MM.1S (cell line): Measurements from ENCODE around the gene XRCC4.

Experiments used
- DNase-seq: peaks from one replicate; pipeline ENCODE4 v3.0.0-alpha.2; 2015
- H2AFZ ChIP-seq: fragments of 300-600 bp; sonication (generic); 2 replicates; pipeline ENCODE4 v1.6.0; 2016; ENCODE audit warnings: antibody characterized with exemption, low read length
- H3F3A ChIP-seq: fragments of 300-600 bp; sonication (generic); 2 replicates; pipeline ENCODE4 v1.6.1; 2016; ENCODE audit warnings: mild to moderate bottlenecking, antibody characterized with exemption, low read length, moderate library complexity, mixed read lengths; ENCODE audit not compliant: insufficient read depth
- H3K27ac ChIP-seq: fragments of 300-600 bp; sonication (generic); 2 replicates; pipeline ENCODE4 v1.5.1; 2016; ENCODE audit warnings: mild to moderate bottlenecking, low read length
- H3K27me3 ChIP-seq: fragments of 300-600 bp; sonication (generic); replicated peaks from 2 replicates; pipeline ENCODE4 v1.6.0; 2016; ENCODE audit warnings: low read length; ENCODE audit not compliant: insufficient read depth
- H3K36me3 ChIP-seq: fragments of 300-600 bp; sonication (generic); replicated peaks from 2 replicates; pipeline ENCODE4 v1.6.1; 2016; ENCODE audit warnings: mild to moderate bottlenecking, low read length, mixed read lengths; ENCODE audit not compliant: insufficient read depth
- H3K4me1 ChIP-seq: fragments of 300-600 bp; sonication (generic); 2 replicates; pipeline ENCODE4 v1.6.1; 2016; ENCODE audit warnings: low read length, mixed read lengths
- H3K4me2 ChIP-seq: fragments of 300-600 bp; sonication (generic); 2 replicates; pipeline ENCODE4 v1.6.0; 2016; ENCODE audit warnings: low read depth, low read length
- H3K4me3 ChIP-seq: fragments of 300-600 bp; sonication (generic); 2 replicates; pipeline ENCODE4 v1.5.1; 2016; ENCODE audit warnings: low read length, mixed read lengths
- H3K79me2 ChIP-seq: fragments of 300-600 bp; sonication (generic); 2 replicates; pipeline ENCODE4 v1.6.1; 2016; ENCODE audit warnings: mixed run types, low read length, mixed read lengths
- H3K9ac ChIP-seq: fragments of 300-600 bp; sonication (generic); 2 replicates; pipeline ENCODE4 v1.6.1; 2016; ENCODE audit warnings: low read length, mixed read lengths
- H3K9me2 ChIP-seq: fragments of 300-600 bp; sonication (generic); replicated peaks from 2 replicates; pipeline ENCODE4 v1.6.1; 2016; ENCODE audit warnings: mild to moderate bottlenecking, low read length, mixed read lengths; ENCODE audit not compliant: insufficient read depth
- H3K9me3 ChIP-seq: fragments of 300-600 bp; sonication (generic); replicated peaks from 2 replicates; pipeline ENCODE4 v1.6.1; 2016; ENCODE audit warnings: mild to moderate bottlenecking, low read length, mixed read lengths; ENCODE audit not compliant: insufficient read depth
- H4K20me1 ChIP-seq: fragments of 300-600 bp; sonication (generic); 2 replicates; pipeline ENCODE4 v1.6.1; 2016; ENCODE audit warnings: mild to moderate bottlenecking, low read length, moderate library complexity, mixed read lengths; ENCODE audit not compliant: insufficient read depth
- EZH2 ChIP-seq: fragments of 300-600 bp; sonication (generic); optimal IDR thresholded peaks from 2 replicates; pipeline ENCODE3; 2017; ENCODE audit warnings: low read depth, mild to moderate bottlenecking, antibody characterized with exemption, low read length, mixed read lengths
- EZH2phosphoT487 ChIP-seq: fragments of 300-600 bp; sonication (generic); IDR thresholded peaks from 2 replicates; pipeline ENCODE4 v1.6.1; 2018; ENCODE audit warnings: antibody characterized with exemption, low read length
- TF ChIP-seq, protein P1 (sequence below): fragments of 300-600 bp; sonication (generic); IDR thresholded peaks from 2 replicates; pipeline ENCODE4 v1.5.1; 2016; ENCODE audit warnings: antibody characterized with exemption, low read length, mixed read lengths

Gene XRCC4

DNA sequence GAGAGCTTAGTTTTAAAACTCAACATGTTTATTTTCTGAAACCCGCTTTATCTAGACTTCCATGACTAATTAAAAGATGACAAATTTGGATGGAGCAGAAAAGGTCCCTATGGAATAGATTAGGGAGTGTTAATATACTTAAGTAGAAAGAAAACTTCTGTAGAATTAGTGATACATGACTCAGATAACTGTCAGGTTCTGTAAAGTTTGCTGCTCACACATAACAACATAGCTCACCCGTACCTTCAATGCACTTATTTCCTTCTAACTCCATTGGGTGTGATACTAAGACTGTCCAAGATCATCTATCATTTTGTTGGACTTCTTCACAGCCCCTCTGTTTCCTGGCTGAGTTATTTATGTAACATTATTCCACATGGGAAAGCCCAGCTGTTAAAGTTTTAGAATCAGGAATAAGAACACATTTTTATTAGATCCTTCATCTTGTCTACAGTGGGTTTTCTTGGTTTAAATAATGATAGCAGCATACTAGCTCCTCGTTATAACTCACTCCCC, 27.9 kb upstream of the XRCC4 start:
- H4K20me1 ChIP-seq = no peaks in the 10 kb centered on the region
- H2AFZ ChIP-seq = no peak overlapping the region
- H3K9me3 ChIP-seq = no peaks in the 10 kb centered on the region
- H3K9ac ChIP-seq = no peak overlapping the region
- no peak overlapping the region for H3K4me3 ChIP-seq
- H3K27ac ChIP-seq = no peak overlapping the region
- no peaks in the 10 kb centered on the region for H3K27me3 ChIP-seq
- 0 out of 2 replicates have a peak, but pooled peaks cover 4% of the 10 kb centered on the region for H3K36me3 ChIP-seq
- no peaks in the 10 kb centered on the region for H3K4me1 ChIP-seq
- DNase-seq = no peak
- no peaks in the 10 kb centered on the region for H3K9me2 ChIP-seq
- no peak overlapping the region for H3K4me2 ChIP-seq
- H3K79me2 ChIP-seq = no peaks in the 10 kb centered on the region
- no peaks in the 10 kb centered on the region for H3F3A ChIP-seq
- TF ChIP-seq, protein P1, sequence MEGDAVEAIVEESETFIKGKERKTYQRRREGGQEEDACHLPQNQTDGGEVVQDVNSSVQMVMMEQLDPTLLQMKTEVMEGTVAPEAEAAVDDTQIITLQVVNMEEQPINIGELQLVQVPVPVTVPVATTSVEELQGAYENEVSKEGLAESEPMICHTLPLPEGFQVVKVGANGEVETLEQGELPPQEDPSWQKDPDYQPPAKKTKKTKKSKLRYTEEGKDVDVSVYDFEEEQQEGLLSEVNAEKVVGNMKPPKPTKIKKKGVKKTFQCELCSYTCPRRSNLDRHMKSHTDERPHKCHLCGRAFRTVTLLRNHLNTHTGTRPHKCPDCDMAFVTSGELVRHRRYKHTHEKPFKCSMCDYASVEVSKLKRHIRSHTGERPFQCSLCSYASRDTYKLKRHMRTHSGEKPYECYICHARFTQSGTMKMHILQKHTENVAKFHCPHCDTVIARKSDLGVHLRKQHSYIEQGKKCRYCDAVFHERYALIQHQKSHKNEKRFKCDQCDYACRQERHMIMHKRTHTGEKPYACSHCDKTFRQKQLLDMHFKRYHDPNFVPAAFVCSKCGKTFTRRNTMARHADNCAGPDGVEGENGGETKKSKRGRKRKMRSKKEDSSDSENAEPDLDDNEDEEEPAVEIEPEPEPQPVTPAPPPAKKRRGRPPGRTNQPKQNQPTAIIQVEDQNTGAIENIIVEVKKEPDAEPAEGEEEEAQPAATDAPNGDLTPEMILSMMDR = no peak
- no peak for TF ChIP-seq EZH2phosphoT487
- TF ChIP-seq EZH2 = no peak

DNA sequence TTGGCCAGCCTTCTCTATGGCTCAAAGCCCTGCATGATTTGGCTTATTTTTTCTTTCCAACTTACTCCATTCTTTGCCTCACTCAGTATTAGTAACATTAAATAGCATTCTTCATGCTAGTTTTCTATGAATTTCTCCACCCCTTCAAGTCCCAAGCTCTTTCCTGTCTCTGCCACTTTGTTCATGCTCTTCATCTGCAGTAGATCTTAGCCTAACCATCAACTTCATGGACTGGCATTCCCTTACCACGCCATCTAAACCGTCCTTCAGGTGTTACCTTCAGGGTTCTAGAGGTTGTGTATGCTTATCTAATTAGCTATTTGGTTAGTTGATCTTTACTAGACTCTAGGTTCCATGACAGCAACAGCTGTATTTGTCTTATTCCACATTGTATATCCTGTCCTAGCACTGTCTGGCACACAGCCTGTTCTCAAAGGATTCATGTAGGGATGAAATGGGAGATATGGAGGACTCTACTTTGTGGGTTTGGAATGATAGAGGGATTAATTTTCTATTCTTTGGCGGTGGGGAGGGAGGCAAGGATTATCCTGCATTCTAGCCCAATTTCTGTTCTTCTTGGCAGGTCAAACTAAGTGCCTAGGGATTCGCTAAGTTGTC, 26.5 kb upstream of the XRCC4 start:
- H3K9ac ChIP-seq = no peak overlapping the region
- H3F3A ChIP-seq = no peaks in the 10 kb centered on the region
- H3K79me2 ChIP-seq = peaks cover 2% of the 10 kb centered on the region; the same call in 1 of the 2 replicates
- no peaks in the 10 kb centered on the region for H3K27me3 ChIP-seq
- H3K9me2 ChIP-seq = no peaks in the 10 kb centered on the region
- no peaks in the 10 kb centered on the region for H4K20me1 ChIP-seq
- no peaks in the 10 kb centered on the region for H3K9me3 ChIP-seq
- H3K36me3 ChIP-seq = 0 out of 2 replicates have a peak, but pooled peaks cover 4% of the 10 kb centered on the region
- no peak overlapping the region for H3K4me3 ChIP-seq
- DNase-seq = no peak
- H2AFZ ChIP-seq = no peak overlapping the region
- TF ChIP-seq EZH2phosphoT487 (no peak), EZH2 (no peak)
- TF ChIP-seq, protein P1 = no peak
- H3K4me1 ChIP-seq = 0 out of 2 replicates have a peak, but pooled peaks cover under 1% of the 10 kb centered on the region
- no peak overlapping the region for H3K27ac ChIP-seq
- H3K4me2 ChIP-seq = no peak overlapping the region

DNA sequence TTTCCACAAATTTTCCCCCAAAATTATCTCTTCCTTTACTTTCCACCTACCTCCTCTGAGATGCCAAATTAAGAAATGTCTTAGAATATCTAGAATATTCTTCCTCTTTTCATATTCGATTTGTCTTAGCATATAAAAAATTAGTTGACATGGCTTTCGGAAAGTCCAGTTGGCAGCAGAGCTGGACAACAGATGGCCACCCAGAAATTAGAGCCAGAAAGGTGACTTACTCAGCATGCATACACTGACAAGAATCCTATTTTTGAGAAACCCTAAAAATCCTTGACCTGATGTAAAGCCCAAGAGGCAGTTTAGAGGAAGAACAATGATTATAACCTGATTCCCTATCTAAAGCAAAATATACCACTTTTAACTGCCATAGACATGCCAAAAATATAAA, 22.2 kb upstream of the XRCC4 start:
- Histone ChIP-seq H3K36me3 (peaks cover 12% of the 10 kb centered on the region; the same call in 1 of the 2 replicates), H2AFZ (no peak overlapping the region), H3K27ac (no peak overlapping the region), H3K9me2 (no peaks in the 10 kb centered on the region), H3F3A (no peaks in the 10 kb centered on the region), H3K4me3 (no peak overlapping the region), H4K20me1 (no peaks in the 10 kb centered on the region), H3K27me3 (no peaks in the 10 kb centered on the region), H3K4me2 (no peak overlapping the region), H3K9ac (no peak overlapping the region), H3K79me2 (peaks cover 30% of the 10 kb centered on the region), H3K4me1 (peaks cover 32% of the 10 kb centered on the region), H3K9me3 (no peaks in the 10 kb centered on the region)
- DNase-seq = no peak
- TF ChIP-seq, protein P1 = no peak
- TF ChIP-seq EZH2 (no peak), EZH2phosphoT487 (no peak)
